ENCODE measurements around the gene FCN1.

Gene FCN1

DNA sequence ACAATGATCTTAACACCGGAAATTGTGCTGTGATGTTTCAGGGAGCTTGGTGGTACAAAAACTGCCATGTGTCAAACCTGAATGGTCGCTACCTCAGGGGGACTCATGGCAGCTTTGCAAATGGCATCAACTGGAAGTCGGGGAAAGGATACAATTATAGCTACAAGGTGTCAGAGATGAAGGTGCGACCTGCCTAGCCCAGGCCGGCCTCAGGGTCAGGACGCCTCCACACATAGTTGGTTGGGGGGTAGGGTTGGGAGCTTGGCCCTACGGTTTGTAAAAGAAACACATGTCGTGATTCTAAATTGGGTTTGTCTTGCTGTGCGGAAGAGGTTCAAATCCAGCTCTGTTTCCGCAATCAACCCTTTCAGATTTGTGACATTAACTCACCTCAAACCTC, 30.5 kb downstream of the FCN1 start:
- Histone ChIP-seq H3K27me3 (ENCODE audit: control insufficient read depth, insufficient read depth, low read length) (no peaks in the 10 kb centered on the region), H3K9me3 (ENCODE audit: control insufficient read depth, insufficient read depth, low read depth, low read length) (no peaks in the 10 kb centered on the region), H3K4me1 (ENCODE audit: control insufficient read depth, insufficient read depth, low read length) (no peaks in the 10 kb centered on the region), H3K36me3 (ENCODE audit: control insufficient read depth, insufficient read depth, low read length) (no peaks in the 10 kb centered on the region), H3K27ac (ENCODE audit: low read depth, low read length) (no peak overlapping the region), H3K4me3 (ENCODE audit: low read depth, low read length) (no peak overlapping the region), H3K9ac (ENCODE audit: low read length) (no peak overlapping the region)

GRCh38 chr9:134886413-134886913, 31.2 kb downstream of the FCN1 start:
- H3K4me3 ChIP-seq (ENCODE audit: low read depth, low read length), result no peak overlapping the region
- no peaks in the 10 kb centered on the region for H3K27me3 ChIP-seq (ENCODE audit: control insufficient read depth, insufficient read depth, low read length)
- H3K4me1 ChIP-seq (ENCODE audit: control insufficient read depth, insufficient read depth, low read length), result no peaks in the 10 kb centered on the region
- H3K27ac ChIP-seq (ENCODE audit: low read depth, low read length), result no peak overlapping the region
- H3K9me3 ChIP-seq (ENCODE audit: control insufficient read depth, insufficient read depth, low read depth, low read length), result no peaks in the 10 kb centered on the region
- H3K9ac ChIP-seq (ENCODE audit: low read length), result no peak overlapping the region
- H3K36me3 ChIP-seq (ENCODE audit: control insufficient read depth, insufficient read depth, low read length), result no peaks in the 10 kb centered on the region

DNA sequence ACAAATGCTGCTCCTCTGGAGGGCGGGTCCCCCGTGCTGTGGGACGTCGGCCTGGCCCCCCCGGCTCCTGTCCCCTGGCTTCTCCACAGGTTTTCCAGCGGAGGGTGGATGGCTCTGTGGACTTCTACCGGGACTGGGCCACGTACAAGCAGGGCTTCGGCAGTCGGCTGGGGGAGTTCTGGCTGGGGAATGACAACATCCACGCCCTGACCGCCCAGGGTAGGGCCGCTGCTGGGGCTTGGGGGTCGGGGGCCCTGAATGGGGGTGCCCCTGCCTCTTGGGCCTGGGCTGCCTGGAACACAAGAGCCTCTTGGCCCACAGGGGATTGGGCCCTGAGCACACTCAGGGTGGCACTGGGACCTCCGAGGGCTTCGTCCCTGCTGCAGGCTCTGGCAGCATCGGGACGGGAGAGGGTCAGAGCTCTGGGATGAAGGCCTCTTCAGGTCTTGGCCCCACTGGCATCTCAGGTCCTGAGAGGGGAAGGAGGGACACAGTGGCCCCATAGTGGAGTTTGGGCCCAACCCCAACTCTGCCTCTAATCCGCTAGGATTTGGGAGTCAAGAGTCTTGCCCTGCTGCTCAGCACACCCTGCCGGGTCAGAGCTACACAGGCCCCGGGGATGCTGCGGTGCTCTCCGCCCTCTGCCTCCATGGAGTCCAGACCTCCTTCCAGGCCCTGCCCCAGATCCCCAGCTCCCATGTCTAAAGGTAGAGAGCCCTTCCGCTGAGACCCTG, 31.9 kb downstream of the FCN1 start:
- no peaks in the 10 kb centered on the region for H3K9me3 ChIP-seq (ENCODE audit: control insufficient read depth, insufficient read depth, low read depth, low read length)
- no peaks in the 10 kb centered on the region for H3K27me3 ChIP-seq (ENCODE audit: control insufficient read depth, insufficient read depth, low read length)
- H3K9ac ChIP-seq (ENCODE audit: low read length), result no peak overlapping the region
- no peaks in the 10 kb centered on the region for H3K4me1 ChIP-seq (ENCODE audit: control insufficient read depth, insufficient read depth, low read length)
- no peaks in the 10 kb centered on the region for H3K36me3 ChIP-seq (ENCODE audit: control insufficient read depth, insufficient read depth, low read length)
- H3K27ac ChIP-seq (ENCODE audit: low read depth, low read length), result no peak overlapping the region
- no peak overlapping the region for H3K4me3 ChIP-seq (ENCODE audit: low read depth, low read length)

GRCh38 chr9:134885001-134885678, 32.6 kb downstream of the FCN1 start:
- no peaks in the 10 kb centered on the region for H3K9me3 ChIP-seq (ENCODE audit: control insufficient read depth, insufficient read depth, low read depth, low read length)
- no peak overlapping the region for H3K27ac ChIP-seq (ENCODE audit: low read depth, low read length)
- no peak overlapping the region for H3K4me3 ChIP-seq (ENCODE audit: low read depth, low read length)
- no peaks in the 10 kb centered on the region for H3K27me3 ChIP-seq (ENCODE audit: control insufficient read depth, insufficient read depth, low read length)
- no peaks in the 10 kb centered on the region for H3K4me1 ChIP-seq (ENCODE audit: control insufficient read depth, insufficient read depth, low read length)
- H3K9ac ChIP-seq (ENCODE audit: low read length), result no peak overlapping the region
- H3K36me3 ChIP-seq (ENCODE audit: control insufficient read depth, insufficient read depth, low read length), result no peaks in the 10 kb centered on the region

DNA sequence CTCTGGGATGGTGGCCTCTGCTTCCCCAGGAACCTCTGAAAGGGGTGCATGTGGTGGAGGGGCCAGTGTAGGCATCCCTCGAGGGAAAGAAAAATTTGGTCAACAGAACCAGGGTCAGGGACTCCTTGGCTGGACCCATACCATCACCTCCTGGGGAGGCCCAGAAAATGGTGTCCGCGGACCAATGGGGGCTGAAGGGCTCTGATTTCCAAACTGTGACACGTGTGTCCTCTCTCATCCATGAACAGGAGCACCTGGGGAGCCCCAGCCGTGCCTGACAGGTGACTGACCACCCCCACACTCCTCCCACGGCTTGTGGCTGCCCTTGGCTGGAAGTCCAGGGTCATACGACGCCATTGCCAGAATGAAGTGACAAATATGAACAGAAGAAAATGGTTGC, 33.2 kb downstream of the FCN1 start:
- Histone ChIP-seq H3K27ac (ENCODE audit: low read depth, low read length) (no peak overlapping the region), H3K9ac (ENCODE audit: low read length) (no peak overlapping the region), H3K36me3 (ENCODE audit: control insufficient read depth, insufficient read depth, low read length) (no peaks in the 10 kb centered on the region), H3K4me3 (ENCODE audit: low read depth, low read length) (no peak overlapping the region), H3K4me1 (ENCODE audit: control insufficient read depth, insufficient read depth, low read length) (no peaks in the 10 kb centered on the region), H3K9me3 (ENCODE audit: control insufficient read depth, insufficient read depth, low read depth, low read length) (no peaks in the 10 kb centered on the region), H3K27me3 (ENCODE audit: control insufficient read depth, insufficient read depth, low read length) (no peaks in the 10 kb centered on the region)

GRCh38 chr9:134883040-134883782, 34.5 kb downstream of the FCN1 start:
- H3K27me3 ChIP-seq (ENCODE audit: control insufficient read depth, insufficient read depth, low read length), result no peaks in the 10 kb centered on the region
- no peaks in the 10 kb centered on the region for H3K9me3 ChIP-seq (ENCODE audit: control insufficient read depth, insufficient read depth, low read depth, low read length)
- H3K36me3 ChIP-seq (ENCODE audit: control insufficient read depth, insufficient read depth, low read length), result no peaks in the 10 kb centered on the region
- H3K9ac ChIP-seq (ENCODE audit: low read length), result no peak overlapping the region
- H3K4me3 ChIP-seq (ENCODE audit: low read depth, low read length), result no peak overlapping the region
- no peak overlapping the region for H3K27ac ChIP-seq (ENCODE audit: low read depth, low read length)
- no peaks in the 10 kb centered on the region for H3K4me1 ChIP-seq (ENCODE audit: control insufficient read depth, insufficient read depth, low read length)

DNA sequence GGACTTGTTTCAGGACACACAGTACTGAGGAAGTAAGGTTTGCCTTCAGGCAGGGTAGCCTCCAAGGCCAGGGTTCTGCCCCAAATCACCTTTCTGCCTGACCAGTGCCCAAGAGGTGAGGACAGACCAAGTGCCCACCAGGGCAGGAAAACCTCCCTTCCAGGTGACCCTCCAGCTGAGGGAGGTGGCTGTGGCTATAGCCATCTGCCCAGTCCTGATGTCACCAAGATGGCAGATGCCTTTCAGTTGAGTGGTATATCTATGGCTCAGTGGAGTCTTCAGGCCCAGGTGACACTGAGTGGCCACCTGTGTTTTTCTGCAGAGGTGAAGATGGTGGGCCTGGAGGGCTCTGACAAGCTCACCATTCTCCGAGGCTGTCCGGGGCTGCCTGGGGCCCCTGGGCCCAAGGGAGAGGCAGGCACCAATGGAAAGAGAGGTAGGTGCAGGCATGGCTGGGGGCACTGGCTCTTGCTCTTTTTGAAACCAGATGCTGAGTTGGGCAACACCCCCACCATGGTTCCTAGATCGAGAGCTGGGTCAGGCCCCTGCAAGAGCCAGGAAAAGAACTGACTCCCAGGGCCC, 35.4 kb downstream of the FCN1 start:
- Histone ChIP-seq H3K9ac (ENCODE audit: low read length) (no peak overlapping the region), H3K4me3 (ENCODE audit: low read depth, low read length) (no peak overlapping the region), H3K4me1 (ENCODE audit: control insufficient read depth, insufficient read depth, low read length) (no peaks in the 10 kb centered on the region), H3K9me3 (ENCODE audit: control insufficient read depth, insufficient read depth, low read depth, low read length) (no peaks in the 10 kb centered on the region), H3K27ac (ENCODE audit: low read depth, low read length) (no peak overlapping the region), H3K36me3 (ENCODE audit: control insufficient read depth, insufficient read depth, low read length) (no peaks in the 10 kb centered on the region), H3K27me3 (ENCODE audit: control insufficient read depth, insufficient read depth, low read length) (no peaks in the 10 kb centered on the region)

GRCh38 chr9:134881313-134881670, 36.4 kb downstream of the FCN1 start:
- no peaks in the 10 kb centered on the region for H3K4me1 ChIP-seq (ENCODE audit: control insufficient read depth, insufficient read depth, low read length)
- H3K9ac ChIP-seq (ENCODE audit: low read length), result no peak overlapping the region
- H3K36me3 ChIP-seq (ENCODE audit: control insufficient read depth, insufficient read depth, low read length), result no peaks in the 10 kb centered on the region
- H3K27me3 ChIP-seq (ENCODE audit: control insufficient read depth, insufficient read depth, low read length), result no peaks in the 10 kb centered on the region
- no peak overlapping the region for H3K27ac ChIP-seq (ENCODE audit: low read depth, low read length)
- H3K9me3 ChIP-seq (ENCODE audit: control insufficient read depth, insufficient read depth, low read depth, low read length), result no peaks in the 10 kb centered on the region
- H3K4me3 ChIP-seq (ENCODE audit: low read depth, low read length), result no peak overlapping the region

- no peaks in the 10 kb centered on the region for H3K27me3 ChIP-seq (ENCODE audit: control insufficient read depth, insufficient read depth, low read length)
- H3K9ac ChIP-seq (ENCODE audit: low read length), result no peak within 1 kb of the TSS
- no peaks in the 10 kb centered on the region for H3K4me1 ChIP-seq (ENCODE audit: control insufficient read depth, insufficient read depth, low read length)
- H3K4me3 ChIP-seq (ENCODE audit: low read depth, low read length), result no peak within 1 kb of the TSS
- H3K36me3 ChIP-seq (ENCODE audit: control insufficient read depth, insufficient read depth, low read length), result no peaks in the 10 kb centered on the region
- H3K27ac ChIP-seq (ENCODE audit: low read depth, low read length), result no peak within 1 kb of the TSS
- H3K9me3 ChIP-seq (ENCODE audit: control insufficient read depth, insufficient read depth, low read depth, low read length), result no peaks in the 10 kb centered on the region
Measured at GRCh38 chr9:134880484-134881312, 37.0 kb downstream of the FCN1 start, which contains the start of gene FCN2. TSS of gene FCN2 (plus strand) at chr9:134880810. CDS start at chr9:134880822, 12 bp downstream.

GRCh38 chr9:134879664-134880483, 37.8 kb downstream of the FCN1 start:
- Histone ChIP-seq H3K36me3 (ENCODE audit: control insufficient read depth, insufficient read depth, low read length) (no peaks in the 10 kb centered on the region), H3K27ac (ENCODE audit: low read depth, low read length) (no peak overlapping the region), H3K4me3 (ENCODE audit: low read depth, low read length) (no peak overlapping the region), H3K4me1 (ENCODE audit: control insufficient read depth, insufficient read depth, low read length) (no peaks in the 10 kb centered on the region), H3K27me3 (ENCODE audit: control insufficient read depth, insufficient read depth, low read length) (no peaks in the 10 kb centered on the region), H3K9ac (ENCODE audit: low read length) (no peak overlapping the region), H3K9me3 (ENCODE audit: control insufficient read depth, insufficient read depth, low read depth, low read length) (no peaks in the 10 kb centered on the region)
